Chondrocyte (in vitro differentiated cells): Measurements from ENCODE around the gene SPR. TPM values are rescaled to one million over a fixed set of nuclear protein-coding genes. Genes with fewer than 3 reads are reported as not detected.

Experiments used
- DNase-seq: peaks from one replicate; pipeline ENCODE4 v3.0.0; 2021; ENCODE audit warnings: mixed read lengths, low spot score
- H3K27ac Mint-ChIP-seq: one replicate; pipeline ENCODE4 v1.8.0; 2021; ENCODE audit warnings: mild to moderate bottlenecking, moderate library complexity, mixed read lengths; ENCODE audit not compliant: unreplicated experiment
- H3K27me3 Mint-ChIP-seq: 2 replicates; pipeline ENCODE4 v1.8.0; 2021; ENCODE audit warnings: low read depth, mixed read lengths
- H3K36me3 Mint-ChIP-seq: 2 replicates; pipeline ENCODE4 v1.8.0; 2021; ENCODE audit warnings: low read depth, mixed read lengths
- H3K4me1 Mint-ChIP-seq: 2 replicates; pipeline ENCODE4 v1.8.0; 2021; ENCODE audit warnings: low read depth, mild to moderate bottlenecking, mixed read lengths
- H3K4me3 Mint-ChIP-seq: one replicate; pipeline ENCODE4 v1.8.0; 2021; ENCODE audit warnings: mild to moderate bottlenecking, moderate library complexity, mixed read lengths; ENCODE audit not compliant: unreplicated experiment
- H3K9me3 Mint-ChIP-seq: 2 replicates; pipeline ENCODE4 v1.8.0; 2021; ENCODE audit warnings: low read depth, mixed read lengths
- total RNA-seq: library from RNA; stranded (reverse); gene quantifications from 3 replicates; pipeline ENCODE4 v1.2.1, GENCODE V29; 2021
- TF ChIP-seq, protein P1 (sequence below): fragments of 200-600 bp; sonication (generic); IDR thresholded peaks from 2 replicates; pipeline ENCODE4 v1.5.0; 2021; ENCODE audit warnings: antibody characterized with exemption, mild to moderate bottlenecking, moderate library complexity

The SPR gene
- total RNA-seq, 1 donor from 2014 or later: 13.5 TPM

DNA sequence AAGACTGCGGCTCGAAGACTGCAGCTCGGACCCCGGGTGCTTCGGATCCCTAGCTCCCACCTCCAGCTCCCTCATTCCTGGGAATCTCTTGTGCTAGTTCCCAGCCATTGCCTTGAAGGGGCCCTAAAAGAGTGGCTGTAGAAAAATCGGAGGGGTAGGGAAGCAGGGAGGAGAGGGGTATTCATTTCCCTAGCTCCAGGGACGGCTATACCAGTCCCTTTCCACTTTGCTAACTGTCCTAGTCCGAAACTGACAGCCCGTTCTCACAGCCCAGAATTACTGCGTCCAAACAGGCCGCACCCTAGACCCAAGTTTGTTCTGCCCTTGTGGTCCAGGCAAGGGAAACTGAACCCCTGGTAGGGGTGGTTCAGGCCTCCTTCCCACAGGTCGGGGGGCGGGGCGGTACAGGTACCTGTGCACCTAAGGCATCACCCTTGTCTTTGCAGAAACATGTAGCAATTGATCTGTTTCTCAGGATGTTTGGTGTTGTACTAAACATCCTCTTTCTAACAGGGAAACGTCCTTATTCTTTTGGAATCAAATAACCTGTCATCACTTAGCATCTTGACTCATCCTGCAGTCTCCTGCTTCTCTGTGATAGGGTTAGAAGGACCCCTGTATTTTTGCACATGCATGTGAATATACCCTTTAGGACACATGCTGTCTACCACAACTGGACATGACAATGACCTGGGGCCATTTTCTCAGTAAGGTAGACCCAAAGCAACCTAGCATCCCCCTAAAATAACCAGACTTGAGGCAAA is 34.1 kb downstream of the SPR start:
- Mint-ChIP-seq H3K36me3 (no peaks in the 10 kb centered on the region), H3K4me3 (no peak overlapping the region), H3K4me1 (peaks cover 17% of the 10 kb centered on the region), H3K27me3 (peaks cover 62% of the 10 kb centered on the region), H3K9me3 (no peaks in the 10 kb centered on the region), H3K27ac (no peak overlapping the region)
- TF ChIP-seq, protein P1, sequence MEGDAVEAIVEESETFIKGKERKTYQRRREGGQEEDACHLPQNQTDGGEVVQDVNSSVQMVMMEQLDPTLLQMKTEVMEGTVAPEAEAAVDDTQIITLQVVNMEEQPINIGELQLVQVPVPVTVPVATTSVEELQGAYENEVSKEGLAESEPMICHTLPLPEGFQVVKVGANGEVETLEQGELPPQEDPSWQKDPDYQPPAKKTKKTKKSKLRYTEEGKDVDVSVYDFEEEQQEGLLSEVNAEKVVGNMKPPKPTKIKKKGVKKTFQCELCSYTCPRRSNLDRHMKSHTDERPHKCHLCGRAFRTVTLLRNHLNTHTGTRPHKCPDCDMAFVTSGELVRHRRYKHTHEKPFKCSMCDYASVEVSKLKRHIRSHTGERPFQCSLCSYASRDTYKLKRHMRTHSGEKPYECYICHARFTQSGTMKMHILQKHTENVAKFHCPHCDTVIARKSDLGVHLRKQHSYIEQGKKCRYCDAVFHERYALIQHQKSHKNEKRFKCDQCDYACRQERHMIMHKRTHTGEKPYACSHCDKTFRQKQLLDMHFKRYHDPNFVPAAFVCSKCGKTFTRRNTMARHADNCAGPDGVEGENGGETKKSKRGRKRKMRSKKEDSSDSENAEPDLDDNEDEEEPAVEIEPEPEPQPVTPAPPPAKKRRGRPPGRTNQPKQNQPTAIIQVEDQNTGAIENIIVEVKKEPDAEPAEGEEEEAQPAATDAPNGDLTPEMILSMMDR: no peak
- peak; percentile 87 for DNase-seq

DNA sequence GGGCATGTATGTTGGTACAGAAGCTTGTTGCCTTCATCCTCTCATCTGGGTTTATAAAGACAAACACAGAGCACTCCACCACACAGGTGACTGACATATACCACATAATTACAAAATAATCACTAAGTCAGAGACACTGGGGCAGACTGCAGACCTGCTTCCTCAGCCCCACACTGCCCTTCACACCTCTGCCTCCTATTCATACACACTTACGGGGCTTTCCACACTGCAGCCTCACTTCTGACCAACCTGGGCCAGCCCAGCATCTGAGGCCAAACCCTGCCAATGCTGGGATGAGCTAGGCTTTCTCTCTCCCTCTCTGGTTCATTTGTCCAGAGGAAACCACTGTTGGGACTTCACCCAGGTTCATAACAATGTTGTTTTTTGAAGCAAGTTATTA is 34.6 kb downstream of the SPR start:
- peaks cover 59% of the 10 kb centered on the region for H3K27me3 Mint-ChIP-seq
- no peak for DNase-seq
- H3K4me3 Mint-ChIP-seq: no peak overlapping the region
- H3K27ac Mint-ChIP-seq: no peak overlapping the region
- H3K4me1 Mint-ChIP-seq: peaks cover 14% of the 10 kb centered on the region
- H3K36me3 Mint-ChIP-seq: no peaks in the 10 kb centered on the region
- H3K9me3 Mint-ChIP-seq: no peaks in the 10 kb centered on the region
- TF ChIP-seq, protein P1: no peak

DNA sequence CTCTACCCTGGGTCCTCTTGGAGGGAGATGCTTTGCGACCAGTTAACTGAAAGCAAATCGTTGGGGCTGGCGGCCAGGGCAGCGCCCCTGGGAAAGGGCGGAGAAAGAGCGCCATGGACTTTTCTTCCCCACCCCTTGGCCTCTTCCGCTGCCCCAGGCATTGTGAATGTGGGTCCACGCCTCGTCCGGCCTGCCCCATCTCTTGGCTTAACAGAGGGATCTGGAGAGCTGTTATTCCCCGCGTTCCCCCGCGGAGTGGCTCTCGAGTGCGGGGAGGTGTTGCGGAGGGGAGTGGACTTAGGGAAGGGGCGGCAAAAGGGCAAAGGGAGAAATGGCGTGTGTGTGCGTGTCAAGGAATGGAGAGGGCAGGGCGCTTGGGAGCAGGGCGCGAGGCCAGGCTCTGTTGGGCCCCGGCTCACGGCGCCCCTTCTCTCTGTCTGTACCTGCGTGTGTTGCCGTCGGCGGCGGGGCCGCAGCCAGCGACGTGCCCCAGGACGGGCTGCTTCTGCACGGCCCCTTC is 36.7 kb downstream of the SPR start:
- peaks cover 8% of the 10 kb centered on the region for H3K4me1 Mint-ChIP-seq
- H3K9me3 Mint-ChIP-seq: no peaks in the 10 kb centered on the region
- H3K27me3 Mint-ChIP-seq: peaks cover 52% of the 10 kb centered on the region
- TF ChIP-seq, protein P1: no peak
- peak; percentile 77 for DNase-seq
- no peaks in the 10 kb centered on the region for H3K36me3 Mint-ChIP-seq
- H3K4me3 Mint-ChIP-seq: no peak overlapping the region
- H3K27ac Mint-ChIP-seq: no peak overlapping the region

DNA sequence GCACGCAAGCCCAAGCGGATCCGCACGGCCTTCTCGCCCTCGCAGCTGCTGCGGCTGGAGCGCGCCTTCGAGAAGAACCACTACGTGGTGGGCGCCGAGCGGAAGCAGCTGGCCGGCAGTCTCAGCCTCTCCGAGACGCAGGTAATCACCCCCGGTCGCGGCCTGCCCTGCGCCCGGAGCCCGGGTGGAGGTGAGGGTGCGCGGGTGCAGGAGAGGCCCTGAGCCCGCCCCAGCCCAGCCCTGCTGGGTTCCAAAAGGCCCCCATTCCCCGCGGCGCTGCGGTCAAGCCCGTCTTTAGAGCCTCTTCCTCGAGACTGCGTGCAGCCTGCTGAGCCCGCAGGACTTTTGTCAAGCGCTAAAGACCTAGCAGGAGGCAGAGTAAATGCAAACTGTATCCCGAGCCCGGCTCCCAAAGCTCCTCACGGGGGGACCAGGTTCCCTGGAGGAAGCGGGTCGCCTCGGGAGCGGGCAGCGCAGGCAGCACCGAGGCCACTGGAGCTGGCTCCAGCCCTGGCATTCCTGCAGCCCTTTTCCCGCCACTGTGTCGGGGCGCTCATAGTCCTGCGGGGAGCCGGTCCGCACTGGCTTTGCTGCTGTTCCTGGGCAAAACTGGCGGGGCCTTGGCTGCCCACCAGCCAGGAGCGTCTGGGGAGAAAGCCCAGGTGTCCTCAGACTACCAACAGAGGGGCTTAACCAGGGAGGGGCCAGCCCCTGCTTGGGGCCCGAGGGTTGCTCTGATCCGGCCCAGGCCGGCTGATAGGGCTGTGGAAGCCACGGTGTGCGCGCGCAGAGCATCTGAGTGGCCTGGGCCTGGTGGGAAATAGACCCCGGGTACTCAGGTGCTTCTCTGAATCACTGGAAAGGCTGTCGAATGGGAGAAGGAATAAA is 37.4 kb downstream of the SPR start:
- peak; percentile 79 for DNase-seq
- TF ChIP-seq, protein P1: no peak
- Mint-ChIP-seq H3K4me3 (no peak overlapping the region), H3K27me3 (peaks cover 46% of the 10 kb centered on the region), H3K4me1 (peaks cover 8% of the 10 kb centered on the region), H3K27ac (no peak overlapping the region), H3K36me3 (no peaks in the 10 kb centered on the region), H3K9me3 (no peaks in the 10 kb centered on the region)

DNA sequence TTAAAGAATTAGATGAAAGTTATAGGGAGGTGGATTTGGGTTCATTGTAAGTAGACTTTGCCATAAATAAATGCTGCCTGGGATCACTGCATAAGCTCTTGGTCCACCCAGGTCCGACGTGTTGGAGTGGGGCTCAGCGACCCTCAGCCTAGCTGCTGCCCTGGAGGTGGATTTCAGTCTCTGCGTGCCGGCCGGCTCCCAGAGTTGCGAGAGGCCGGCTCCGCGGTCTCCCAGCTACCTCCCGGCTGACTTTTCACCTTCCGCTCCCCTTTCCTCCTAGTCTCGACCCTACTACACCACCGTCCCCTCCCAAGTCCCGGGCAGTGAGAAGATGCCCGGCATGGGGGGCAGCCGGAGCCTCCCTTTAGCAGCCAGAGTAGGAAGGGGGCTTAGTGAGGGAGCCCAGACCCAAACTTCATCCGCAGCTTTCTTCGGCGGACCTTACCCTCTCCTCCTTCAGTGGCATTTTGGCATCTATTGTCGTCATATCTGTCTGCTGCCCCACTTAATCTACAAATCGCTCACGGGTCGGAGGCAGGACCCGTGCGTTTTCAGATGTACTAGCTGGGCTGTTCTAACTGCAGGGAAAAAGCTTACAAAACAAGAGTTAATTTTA is 38.2 kb downstream of the SPR start:
- TF ChIP-seq, protein P1: no peak
- H3K27me3 Mint-ChIP-seq: peaks cover 42% of the 10 kb centered on the region
- no peaks in the 10 kb centered on the region for H3K36me3 Mint-ChIP-seq
- H3K4me3 Mint-ChIP-seq: no peak overlapping the region
- H3K27ac Mint-ChIP-seq: no peak overlapping the region
- peaks cover 5% of the 10 kb centered on the region for H3K4me1 Mint-ChIP-seq
- DNase-seq: no peak
- no peaks in the 10 kb centered on the region for H3K9me3 Mint-ChIP-seq
